ENCODE data around the gene ALG14. TPM values are rescaled to one million over a fixed set of nuclear protein-coding genes. Genes with fewer than 3 reads are reported as not detected.
"Not testable (repeated sequence)": the region's sequence is repeated elsewhere in the genome, so short reads cannot be mapped to it uniquely, and the experiment has no call there.

Gene ALG14
- total and polyA plus RNA-seq, 2 donors (not counting 1 experiment from before 2014, with no cell fraction given): 0.92 to 2.6 TPM

DNA sequence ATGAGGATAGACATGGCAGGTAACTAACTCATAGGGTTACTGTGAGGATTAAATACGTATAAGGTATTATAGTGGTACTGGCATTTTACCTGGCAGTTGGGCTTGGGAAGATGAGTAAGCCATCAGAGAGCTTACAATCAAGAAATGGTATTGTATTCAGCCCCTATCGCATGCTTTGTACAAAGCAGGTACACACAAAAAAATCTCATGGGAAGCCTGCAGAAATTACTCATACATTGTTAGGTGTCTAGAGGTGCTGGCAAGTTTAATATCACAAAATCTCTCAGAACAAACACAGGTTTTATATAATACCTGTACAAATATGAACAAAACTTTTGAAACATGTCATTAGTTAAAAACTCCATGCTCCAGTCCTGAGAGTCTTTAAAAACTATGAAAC, 74.0 kb downstream of the ALG14 start:
- Histone ChIP-seq H3K79me2 (ENCODE audit: control insufficient read depth, insufficient read depth, low read length) (no peaks in the 10 kb centered on the region), H4K20me1 (ENCODE audit: control insufficient read depth, insufficient read depth, low read length, poor library complexity, severe bottlenecking) (no peaks in the 10 kb centered on the region), H3K27ac (ENCODE audit: low read length in 2 of 2) (no peak overlapping the region), H2AFZ (ENCODE audit: insufficient read depth, low read depth, low read length, poor library complexity, severe bottlenecking) (no peak overlapping the region), H3K36me3 (replicated peaks in 1 of 2; ENCODE audit: control extremely low read depth in 1 of 2, control insufficient read depth in 1 of 2, extremely low read depth in 1 of 2, insufficient read depth in 2 of 2, low read length in 1 of 2) (no peaks in the 10 kb centered on the region), H3K27me3 (replicated peaks in 1 of 4; ENCODE audit: control extremely low read depth in 1 of 4, control insufficient read depth in 3 of 4, insufficient read depth in 4 of 4, low read length in 3 of 4) (no peaks in the 10 kb centered on the region), H3K9ac (ENCODE audit: low read length) (no peak overlapping the region), H3K4me3 (ENCODE audit: control extremely low read depth in 1 of 5, extremely low read depth in 1 of 5, insufficient read depth in 1 of 5, low read depth in 2 of 5, low read length in 4 of 5) (no peak overlapping the region), H3K4me1 (ENCODE audit: control insufficient read depth in 2 of 2, insufficient read depth in 2 of 2, low read length in 2 of 2) (no peaks in the 10 kb centered on the region), H3K4me2 (replicated peaks; ENCODE audit: low read depth, low read length, poor library complexity, severe bottlenecking) (no peak overlapping the region), H3K9me3 (ENCODE audit: control extremely low read depth in 1 of 3, control insufficient read depth in 2 of 3, insufficient read depth in 1 of 3, low read length in 2 of 3) (no peaks in the 10 kb centered on the region)
- CTCF ChIA-PET: no interaction called here
- Mint-ChIP-seq H3K27me3 (no peaks in the 10 kb centered on the region), H3K27ac (no peak overlapping the region), H3K4me1 (no peaks in the 10 kb centered on the region), H3K9me3 (ENCODE audit: insufficient read depth) (no peaks in the 10 kb centered on the region), H3K4me3 (no peak overlapping the region)
- POLR2A ChIA-PET: no interaction called here
- intact Hi-C loops (cut with micrococcal nuclease): no loop called here
- WGBS (ENCODE audit: insufficient coverage): no CpG with 5 or more reads among the region's 2 CpGs
- TF ChIP-seq, protein P1, sequence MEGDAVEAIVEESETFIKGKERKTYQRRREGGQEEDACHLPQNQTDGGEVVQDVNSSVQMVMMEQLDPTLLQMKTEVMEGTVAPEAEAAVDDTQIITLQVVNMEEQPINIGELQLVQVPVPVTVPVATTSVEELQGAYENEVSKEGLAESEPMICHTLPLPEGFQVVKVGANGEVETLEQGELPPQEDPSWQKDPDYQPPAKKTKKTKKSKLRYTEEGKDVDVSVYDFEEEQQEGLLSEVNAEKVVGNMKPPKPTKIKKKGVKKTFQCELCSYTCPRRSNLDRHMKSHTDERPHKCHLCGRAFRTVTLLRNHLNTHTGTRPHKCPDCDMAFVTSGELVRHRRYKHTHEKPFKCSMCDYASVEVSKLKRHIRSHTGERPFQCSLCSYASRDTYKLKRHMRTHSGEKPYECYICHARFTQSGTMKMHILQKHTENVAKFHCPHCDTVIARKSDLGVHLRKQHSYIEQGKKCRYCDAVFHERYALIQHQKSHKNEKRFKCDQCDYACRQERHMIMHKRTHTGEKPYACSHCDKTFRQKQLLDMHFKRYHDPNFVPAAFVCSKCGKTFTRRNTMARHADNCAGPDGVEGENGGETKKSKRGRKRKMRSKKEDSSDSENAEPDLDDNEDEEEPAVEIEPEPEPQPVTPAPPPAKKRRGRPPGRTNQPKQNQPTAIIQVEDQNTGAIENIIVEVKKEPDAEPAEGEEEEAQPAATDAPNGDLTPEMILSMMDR (IDR thresholded peaks at IDR 0.05): no peak
- no peak for TF ChIP-seq EZH2 (IDR thresholded peaks at IDR 0.05; ENCODE audit: borderline replicate concordance, insufficient read depth, low read depth, low read length, poor library complexity, severe bottlenecking)
- no peak for ATAC-seq (ENCODE audit: low read depth)
- DNase-seq: no peak

GRCh38 chr1:94998114-94998513, 74.6 kb downstream of the ALG14 start:
- Histone ChIP-seq H3K9me3 (ENCODE audit: control extremely low read depth in 1 of 3, control insufficient read depth in 2 of 3, insufficient read depth in 1 of 3, low read length in 2 of 3) (no peaks in the 10 kb centered on the region), H3K36me3 (replicated peaks in 1 of 2; ENCODE audit: control extremely low read depth in 1 of 2, control insufficient read depth in 1 of 2, extremely low read depth in 1 of 2, insufficient read depth in 2 of 2, low read length in 1 of 2) (no peaks in the 10 kb centered on the region), H3K27me3 (replicated peaks in 1 of 4; ENCODE audit: control extremely low read depth in 1 of 4, control insufficient read depth in 3 of 4, insufficient read depth in 4 of 4, low read length in 3 of 4) (no peaks in the 10 kb centered on the region), H3K27ac (ENCODE audit: low read length in 2 of 2) (no peak overlapping the region), H3K4me1 (ENCODE audit: control insufficient read depth in 2 of 2, insufficient read depth in 2 of 2, low read length in 2 of 2) (no peaks in the 10 kb centered on the region), H3K4me3 (ENCODE audit: control extremely low read depth in 1 of 5, extremely low read depth in 1 of 5, insufficient read depth in 1 of 5, low read depth in 2 of 5, low read length in 4 of 5) (no peak overlapping the region), H3K79me2 (ENCODE audit: control insufficient read depth, insufficient read depth, low read length) (no peaks in the 10 kb centered on the region), H2AFZ (ENCODE audit: insufficient read depth, low read depth, low read length, poor library complexity, severe bottlenecking) (no peak overlapping the region), H4K20me1 (ENCODE audit: control insufficient read depth, insufficient read depth, low read length, poor library complexity, severe bottlenecking) (no peaks in the 10 kb centered on the region), H3K4me2 (replicated peaks; ENCODE audit: low read depth, low read length, poor library complexity, severe bottlenecking) (no peak overlapping the region), H3K9ac (ENCODE audit: low read length) (no peak overlapping the region)
- CTCF ChIA-PET: no interaction called here
- ATAC-seq (ENCODE audit: low read depth): no peak
- H3K27ac Mint-ChIP-seq: no peak overlapping the region
- TF ChIP-seq EZH2 (IDR thresholded peaks at IDR 0.05; ENCODE audit: borderline replicate concordance, insufficient read depth, low read depth, low read length, poor library complexity, severe bottlenecking): no peak
- TF ChIP-seq, protein P1 (IDR thresholded peaks at IDR 0.05): no peak
- 100% methylated on average over 3 of the region's 3 CpGs for WGBS (ENCODE audit: insufficient coverage)
- no peak overlapping the region for H3K4me3 Mint-ChIP-seq
- DNase-seq: no peak
- H3K4me1 Mint-ChIP-seq: no peaks in the 10 kb centered on the region
- POLR2A ChIA-PET: no interaction called here
- H3K9me3 Mint-ChIP-seq (ENCODE audit: insufficient read depth): no peaks in the 10 kb centered on the region
- H3K27me3 Mint-ChIP-seq: no peaks in the 10 kb centered on the region
- intact Hi-C loops (cut with micrococcal nuclease): no loop called here

DNA sequence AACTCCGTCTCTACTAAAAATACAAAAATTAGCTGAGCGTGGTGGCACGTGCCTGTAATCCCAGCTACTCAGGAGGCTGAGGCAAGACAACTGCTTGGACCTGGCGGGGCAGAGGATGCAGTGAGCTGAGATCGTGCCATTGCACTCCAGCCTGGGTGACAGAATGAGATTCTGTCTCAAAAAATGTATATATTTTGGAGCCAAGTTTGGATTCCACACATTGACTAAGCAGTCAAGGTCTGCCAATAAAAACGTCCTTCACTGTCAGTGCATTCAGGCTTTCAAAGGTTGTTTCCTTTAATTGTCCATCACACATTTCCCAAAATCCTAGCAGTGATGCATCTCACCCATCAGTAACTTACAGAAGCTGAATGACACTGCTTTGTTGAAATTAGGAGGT, 77.2 kb downstream of the ALG14 start:
- H3K27ac Mint-ChIP-seq; H3K9ac ChIP-seq (ENCODE audit: low read length); H3K27ac ChIP-seq (ENCODE audit: low read length in 2 of 2); ATAC-seq (ENCODE audit: low read depth); H3K4me3 ChIP-seq (ENCODE audit: control extremely low read depth in 1 of 5, extremely low read depth in 1 of 5, insufficient read depth in 1 of 5, low read depth in 2 of 5, low read length in 4 of 5); H3K4me3 Mint-ChIP-seq; H4K20me1 ChIP-seq (ENCODE audit: control insufficient read depth, insufficient read depth, low read length, poor library complexity, severe bottlenecking); H3K9me3 ChIP-seq (ENCODE audit: control extremely low read depth in 1 of 3, control insufficient read depth in 2 of 3, insufficient read depth in 1 of 3, low read length in 2 of 3); H3K27me3 ChIP-seq (replicated peaks in 1 of 4; ENCODE audit: control extremely low read depth in 1 of 4, control insufficient read depth in 3 of 4, insufficient read depth in 4 of 4, low read length in 3 of 4); H3K9me3 Mint-ChIP-seq (ENCODE audit: insufficient read depth); intact Hi-C loops (cut with micrococcal nuclease); H3K27me3 Mint-ChIP-seq; H2AFZ ChIP-seq (ENCODE audit: insufficient read depth, low read depth, low read length, poor library complexity, severe bottlenecking); H3K4me2 ChIP-seq (replicated peaks; ENCODE audit: low read depth, low read length, poor library complexity, severe bottlenecking); POLR2A ChIA-PET; H3K36me3 ChIP-seq (replicated peaks in 1 of 2; ENCODE audit: control extremely low read depth in 1 of 2, control insufficient read depth in 1 of 2, extremely low read depth in 1 of 2, insufficient read depth in 2 of 2, low read length in 1 of 2); H3K79me2 ChIP-seq (ENCODE audit: control insufficient read depth, insufficient read depth, low read length); H3K4me1 Mint-ChIP-seq; DNase-seq; H3K4me1 ChIP-seq (ENCODE audit: control insufficient read depth in 2 of 2, insufficient read depth in 2 of 2, low read length in 2 of 2): not testable (repeated sequence)
- CTCF ChIA-PET: interaction anchor here (1.8 kb wide), 1 partner anchor 141 kb away, joined by 5 read pairs; no protein-coding TSS in a partner anchor
- WGBS (ENCODE audit: insufficient coverage): 92% methylated on average over 6 of the region's 6 CpGs
